CD14-positive monocyte (primary cell): ENCODE measurements around the gene SAT1. TPM values are rescaled to one million over a fixed set of nuclear protein-coding genes. Genes with fewer than 3 reads are reported as not detected.
A peak's percentile ranks its signal among the peaks of the same experiment; 100 is the strongest.

Source experiments
- DNase-seq, 3 donors: peaks; one replicate each; pipeline ENCODE4 v3.0.0-alpha.2; 2011 to 2022
- H2AFZ ChIP-seq: 2 replicates; pipeline ENCODE4 v1.6.0; 2012; ENCODE audit warnings: mild to moderate bottlenecking, low read depth, low read length, inconsistent platforms; ENCODE audit not compliant: insufficient read depth, poor library complexity, severe bottlenecking
- H3K27ac ChIP-seq, 2 donors: 1 replicate in 1 of 2; 2 replicates in 1 of 2; pipeline ENCODE4 v1.5.1; 2012 to 2013; ENCODE audit warnings: low read length in 2 of 2, control low read depth in 1 of 2, inconsistent platforms in 1 of 2, low read depth in 1 of 2, mild to moderate bottlenecking in 1 of 2
- H3K27me3 ChIP-seq, 2 donors: one replicate each; pipeline versions ENCODE4 v1.6.0 to v1.6.1; 2011 to 2013; ENCODE audit warnings: low read length in 2 of 2; ENCODE audit not compliant: control insufficient read depth in 2 of 2, insufficient read depth in 2 of 2
- H3K36me3 ChIP-seq, 2 donors: replicated peaks in 1 of 2; 1 replicate in 1 of 2; 2 replicates in 1 of 2; pipeline versions ENCODE4 v1.5.1 to v1.6.1; 2012 to 2013; ENCODE audit warnings: low read length in 2 of 2, control low read depth in 1 of 2, inconsistent platforms in 1 of 2, mild to moderate bottlenecking in 1 of 2; ENCODE audit not compliant: insufficient read depth in 2 of 2, control insufficient read depth in 1 of 2
- H3K4me1 ChIP-seq, 2 donors: 1 replicate in 1 of 2; 2 replicates in 1 of 2; pipeline versions ENCODE4 v1.5.1 to v1.6.1; 2012 to 2013; ENCODE audit warnings: low read length in 2 of 2, control low read depth in 1 of 2, inconsistent platforms in 1 of 2, mild to moderate bottlenecking in 1 of 2, moderate library complexity in 1 of 2; ENCODE audit not compliant: insufficient read depth in 2 of 2, control insufficient read depth in 1 of 2
- H3K4me2 ChIP-seq: replicated peaks from 2 replicates; pipeline ENCODE3; 2012; ENCODE audit warnings: low read length, moderate library complexity, mild to moderate bottlenecking; ENCODE audit not compliant: poor library complexity, severe bottlenecking; ENCODE audit errors: extremely low read depth
- H3K4me3 ChIP-seq, 3 experiments: fragments of 200-600 bp in 1 of 3; sonication (generic) in 1 of 3; replicated peaks in 1 of 3; 1 replicate in 2 of 3; 2 replicates in 1 of 3; pipeline ENCODE4 v1.5.1; 2011 to 2013; ENCODE audit warnings: low read length in 3 of 3, mild to moderate bottlenecking in 3 of 3, control low read depth in 2 of 3, low read depth in 2 of 3, inconsistent platforms in 1 of 3, moderate library complexity in 1 of 3
- H3K79me2 ChIP-seq: 2 replicates; pipeline ENCODE4 v1.6.0; 2012; ENCODE audit warnings: mild to moderate bottlenecking, control low read depth, inconsistent platforms, low read length, moderate library complexity; ENCODE audit not compliant: insufficient read depth
- H3K9ac ChIP-seq: 2 replicates; pipeline ENCODE4 v1.6.0; 2017; ENCODE audit warnings: low read length, mild to moderate bottlenecking; ENCODE audit not compliant: insufficient read depth, poor library complexity, severe bottlenecking
- H3K9me3 ChIP-seq, 2 donors: replicated peaks in 1 of 2; 1 replicate in 1 of 2; 2 replicates in 1 of 2; pipeline versions ENCODE4 v1.5.1 to v1.6.1; 2012 to 2013; ENCODE audit warnings: low read length in 2 of 2, control low read depth in 1 of 2; ENCODE audit not compliant: control insufficient read depth in 1 of 2, insufficient read depth in 1 of 2
- H4K20me1 ChIP-seq: 2 replicates; pipeline ENCODE4 v1.6.0; 2012; ENCODE audit warnings: mild to moderate bottlenecking, low read length, control low read depth, moderate library complexity; ENCODE audit not compliant: insufficient read depth
- H3K27ac Mint-ChIP-seq, 7 donors: one replicate each; pipeline ENCODE4 v1.8.0; 2020; ENCODE audit warnings: mild to moderate bottlenecking in 7 of 7, mixed read lengths in 7 of 7, moderate library complexity in 6 of 7, inconsistent platforms in 2 of 7
- H3K27me3 Mint-ChIP-seq, 3 donors: one replicate each; pipeline ENCODE4 v1.8.0; 2021 to 2022; ENCODE audit warnings: low read depth in 3 of 3, mild to moderate bottlenecking in 3 of 3, mixed read lengths in 3 of 3, moderate library complexity in 3 of 3, inconsistent platforms in 1 of 3
- H3K36me3 Mint-ChIP-seq, 2 donors: one replicate each; pipeline ENCODE4 v1.8.0; 2020; ENCODE audit warnings: mixed read lengths in 2 of 2, inconsistent platforms in 1 of 2, mild to moderate bottlenecking in 1 of 2
- H3K4me1 Mint-ChIP-seq: one replicate; pipeline ENCODE4 v1.8.0; 2020; ENCODE audit warnings: mild to moderate bottlenecking, mixed read lengths
- H3K4me3 Mint-ChIP-seq, 2 donors: one replicate each; pipeline ENCODE4 v1.8.0; 2020; ENCODE audit warnings: mild to moderate bottlenecking in 2 of 2, mixed read lengths in 2 of 2, moderate library complexity in 1 of 2
- H3K9me3 Mint-ChIP-seq, 7 donors: one replicate each; pipeline ENCODE4 v1.8.0; 2020 to 2022; ENCODE audit warnings: mixed read lengths in 7 of 7, mild to moderate bottlenecking in 6 of 7, moderate library complexity in 6 of 7, inconsistent platforms in 2 of 7
- WGBS: methylation state at CpG from one replicate; pipeline ENCODE4 v1.1.5; 2013; ENCODE audit warnings: missing lambda C conversion rate; ENCODE audit not compliant: insufficient coverage; 5-methylcytosine and 5-hydroxymethylcytosine counted together
- intact Hi-C, 2 donors: fragments of 100-400 bp; cut with micrococcal nuclease; formaldehyde crosslinking; loops; one replicate each; pipeline versions ENCODE4 v1.15.0 to v1.15.1; 2023
- polyA plus RNA-seq, 3 donors: library from polyadenylated mRNA; depleted of rRNA in 1 of 3; unstranded in 2 of 3; stranded (reverse) in 1 of 3; fragments of 300-500 nt in 2 of 3; fragments of >200 nt in 1 of 3; fragmentation: Illumina TruSeq in 2 of 3; gene quantifications; 1 replicate in 2 of 3; 2 replicates in 1 of 3; pipeline ENCODE4 v1.2.3, GENCODE V29; 2012 to 2021
- TF ChIP-seq, protein P1 (sequence below): fragments of 200-600 bp; IDR thresholded peaks from one replicate; pipeline ENCODE4 v1.8.0; 2022; ENCODE audit warnings: antibody characterized with exemption, mild to moderate bottlenecking

SAT1 gene
- polyA plus RNA-seq, 3 donors = 897 to 7,815 (median 970) TPM

DNA sequence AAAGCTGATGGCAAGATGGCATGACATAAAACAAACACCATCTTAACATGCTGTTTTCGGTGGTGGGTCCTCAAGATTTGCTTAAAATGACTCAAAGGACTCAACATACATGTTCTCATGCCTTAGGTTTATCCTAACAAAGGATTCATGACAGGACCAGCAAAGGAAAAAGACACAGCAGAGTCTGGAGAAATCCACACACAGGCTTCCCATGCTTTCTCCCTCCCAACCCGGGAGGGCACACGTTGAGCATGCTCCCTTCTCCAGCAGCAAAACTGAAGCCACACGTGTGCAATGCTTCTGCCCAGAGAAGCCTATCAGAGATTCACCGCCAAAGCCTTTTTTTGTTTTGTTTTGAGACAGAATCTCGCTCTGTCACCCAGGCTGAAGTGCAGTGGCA, 39.9 kb downstream of the SAT1 start:
- intact Hi-C loops = no loop called here
- no peaks in the 10 kb centered on the region for H3K9me3 ChIP-seq
- Mint-ChIP-seq H3K27ac (no peak overlapping the region), H3K36me3 (no peaks in the 10 kb centered on the region), H3K4me1 (peaks cover 17% of the 10 kb centered on the region), H3K27me3 (peaks cover 0 to 5% (median 0%) of the 10 kb centered on the region in 3 donors), H3K9me3 (peaks cover 0 to under 1% (median 0%) of the 10 kb centered on the region in 7 donors), H3K4me3 (no peak overlapping the region)
- TF ChIP-seq, protein P1, sequence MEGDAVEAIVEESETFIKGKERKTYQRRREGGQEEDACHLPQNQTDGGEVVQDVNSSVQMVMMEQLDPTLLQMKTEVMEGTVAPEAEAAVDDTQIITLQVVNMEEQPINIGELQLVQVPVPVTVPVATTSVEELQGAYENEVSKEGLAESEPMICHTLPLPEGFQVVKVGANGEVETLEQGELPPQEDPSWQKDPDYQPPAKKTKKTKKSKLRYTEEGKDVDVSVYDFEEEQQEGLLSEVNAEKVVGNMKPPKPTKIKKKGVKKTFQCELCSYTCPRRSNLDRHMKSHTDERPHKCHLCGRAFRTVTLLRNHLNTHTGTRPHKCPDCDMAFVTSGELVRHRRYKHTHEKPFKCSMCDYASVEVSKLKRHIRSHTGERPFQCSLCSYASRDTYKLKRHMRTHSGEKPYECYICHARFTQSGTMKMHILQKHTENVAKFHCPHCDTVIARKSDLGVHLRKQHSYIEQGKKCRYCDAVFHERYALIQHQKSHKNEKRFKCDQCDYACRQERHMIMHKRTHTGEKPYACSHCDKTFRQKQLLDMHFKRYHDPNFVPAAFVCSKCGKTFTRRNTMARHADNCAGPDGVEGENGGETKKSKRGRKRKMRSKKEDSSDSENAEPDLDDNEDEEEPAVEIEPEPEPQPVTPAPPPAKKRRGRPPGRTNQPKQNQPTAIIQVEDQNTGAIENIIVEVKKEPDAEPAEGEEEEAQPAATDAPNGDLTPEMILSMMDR = no peak
- H3K27ac ChIP-seq = no peak overlapping the region
- H3K4me3 ChIP-seq = no peak overlapping the region
- H3K79me2 ChIP-seq = no peaks in the 10 kb centered on the region
- no peak for DNase-seq
- no peaks in the 10 kb centered on the region for H3K36me3 ChIP-seq
- no peaks in the 10 kb centered on the region for H3K27me3 ChIP-seq
- H3K4me1 ChIP-seq = peaks cover 14 to 16% of the 10 kb centered on the region in 2 donors
- H3K9ac ChIP-seq = no peak overlapping the region
- no peaks in the 10 kb centered on the region for H4K20me1 ChIP-seq
- no peak overlapping the region for H3K4me2 ChIP-seq
- 100% methylated on average over 4 of the region's 6 CpGs for WGBS
- H2AFZ ChIP-seq = no peak overlapping the region

DNA sequence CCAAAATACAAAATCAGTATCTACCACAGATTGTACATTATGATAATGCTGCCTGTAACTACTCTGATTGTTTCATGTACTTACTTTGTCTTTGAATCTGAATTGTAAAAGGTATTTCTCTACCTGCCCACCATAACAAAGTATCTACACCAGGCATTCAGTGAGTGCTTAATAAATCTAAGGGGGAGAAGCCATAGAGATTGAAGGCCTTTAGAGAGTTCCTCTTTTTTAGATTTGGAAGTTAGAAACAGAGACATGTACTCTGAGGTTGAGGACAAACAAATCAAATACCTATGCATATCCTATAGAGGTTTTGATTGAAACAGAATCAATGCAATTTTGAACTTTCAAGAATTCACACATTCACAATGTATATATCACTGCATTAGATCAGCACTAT, 42.7 kb downstream of the SAT1 start:
- no peak overlapping the region for H3K4me3 Mint-ChIP-seq
- H3K9me3 ChIP-seq = no peaks in the 10 kb centered on the region
- no peak overlapping the region for H2AFZ ChIP-seq
- no peaks in the 10 kb centered on the region for H3K36me3 Mint-ChIP-seq
- H3K27me3 ChIP-seq = no peaks in the 10 kb centered on the region
- intact Hi-C loops = no loop called here
- H3K27ac Mint-ChIP-seq = peak overlapping the region in 4 of 7 donors; percentile 2 to 51 (median 22)
- no peaks in the 10 kb centered on the region for H3K36me3 ChIP-seq
- H3K27me3 Mint-ChIP-seq = peaks cover 0 to 7% (median 0%) of the 10 kb centered on the region in 3 donors
- no peaks in the 10 kb centered on the region for H4K20me1 ChIP-seq
- peaks cover 14 to 15% of the 10 kb centered on the region in 2 donors for H3K4me1 ChIP-seq
- H3K4me2 ChIP-seq = no peak overlapping the region
- H3K9ac ChIP-seq = no peak overlapping the region
- H3K27ac ChIP-seq = no peak overlapping the region
- TF ChIP-seq, protein P1 = no peak
- DNase-seq = no peak
- peaks cover 0 to 2% (median 0%) of the 10 kb centered on the region in 7 donors for H3K9me3 Mint-ChIP-seq
- peaks cover 16% of the 10 kb centered on the region for H3K4me1 Mint-ChIP-seq
- H3K79me2 ChIP-seq = no peaks in the 10 kb centered on the region
- no peak overlapping the region for H3K4me3 ChIP-seq
